GM21360 (cell line): ENCODE data around the gene NFATC4.

Source experiments
- ATAC-seq: cut with Tn5 transposase; IDR thresholded peaks from one replicate; pipeline ENCODE4 v1.9.1; 2021; ENCODE audit warnings: mild to moderate bottlenecking, moderate library complexity; ENCODE audit not compliant: unreplicated experiment

Gene NFATC4

DNA sequence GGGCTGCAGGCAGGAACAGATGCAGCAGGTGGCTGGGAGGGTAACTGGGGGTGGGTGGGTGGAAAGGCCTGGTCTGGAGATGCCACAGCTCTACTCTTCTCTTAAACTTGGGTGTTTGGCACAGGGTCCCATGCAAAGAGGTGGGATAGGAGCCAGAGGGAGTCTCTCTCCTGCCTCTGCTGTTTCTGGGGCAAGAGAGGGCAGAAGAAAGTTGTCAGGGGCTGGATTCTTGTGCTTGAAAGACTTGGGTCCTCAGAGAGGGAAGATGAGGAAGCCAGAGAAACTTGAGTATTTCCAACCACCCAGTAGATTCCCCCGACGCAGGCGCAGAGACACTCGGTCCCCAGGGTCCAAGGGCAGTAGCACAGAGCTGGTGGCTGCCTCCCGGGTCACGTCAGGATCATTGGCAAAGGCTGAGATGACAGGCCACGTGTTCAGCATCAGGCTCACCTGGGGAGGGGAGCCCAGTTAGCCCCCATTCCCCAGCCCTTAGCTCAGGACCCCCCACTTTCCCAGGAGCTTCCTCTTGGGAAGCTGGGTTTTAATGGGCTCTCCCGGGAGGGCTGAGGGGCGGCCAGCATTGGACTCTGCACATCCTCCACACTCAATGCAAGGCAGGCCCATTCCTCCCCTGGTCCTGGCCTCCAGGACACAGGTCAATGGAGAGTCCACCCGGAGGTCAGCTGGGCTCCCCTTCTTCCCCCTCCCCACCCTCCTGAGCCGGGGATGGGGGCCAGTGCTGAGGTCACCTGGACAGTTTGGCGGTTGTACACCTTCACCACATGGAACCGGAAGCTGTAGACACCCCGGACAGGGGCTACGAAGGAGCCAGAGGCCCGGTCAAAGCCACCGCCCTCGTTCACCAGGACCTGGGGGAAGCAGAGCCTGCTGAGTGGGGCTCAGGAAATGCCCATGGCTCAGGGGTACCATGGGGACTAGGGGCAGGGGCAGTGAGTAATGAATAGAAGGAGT, 59.8 kb downstream of the NFATC4 start:
- no peak for ATAC-seq

DNA sequence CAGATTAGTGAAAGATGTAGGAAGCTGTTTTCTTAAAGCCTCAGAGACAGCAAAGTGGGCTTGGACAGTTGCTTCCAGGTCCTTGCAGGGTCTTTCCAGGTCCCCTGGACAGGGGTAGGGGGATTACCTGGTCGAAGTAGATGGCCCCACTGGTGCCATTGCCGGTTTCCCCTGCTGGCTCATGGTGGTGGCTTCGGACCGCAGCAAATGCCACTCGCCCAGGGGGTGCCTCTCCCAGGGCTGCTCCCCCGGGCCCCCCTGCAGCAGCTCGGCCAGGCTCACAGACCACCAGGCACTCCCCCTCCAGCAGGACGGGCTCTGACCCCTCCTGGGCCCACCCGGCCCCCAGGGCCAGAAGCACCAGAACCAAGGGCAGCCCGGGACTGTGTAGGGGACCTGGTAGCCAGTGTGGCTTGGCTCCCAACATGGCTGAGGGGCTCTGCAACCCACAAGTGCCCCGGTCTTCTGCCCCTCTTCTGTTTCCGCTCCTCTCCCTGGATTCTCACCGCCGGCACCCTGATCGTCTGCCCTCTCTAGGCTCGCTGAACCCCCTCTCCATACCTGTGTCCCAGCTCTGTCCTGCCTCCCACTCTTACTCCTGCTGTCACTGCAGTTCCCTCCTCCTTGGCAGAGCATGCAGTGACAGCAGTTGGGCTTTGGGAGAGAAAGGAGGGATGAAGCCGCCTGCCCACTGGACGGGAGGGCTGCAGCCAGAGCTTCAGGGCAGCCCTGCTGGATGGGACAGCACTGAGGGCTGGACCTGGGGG, 60.8 kb downstream of the NFATC4 start:
- no peak for ATAC-seq
